Measurements from ENCODE around the gene HOXD11.

- no peak for TF ChIP-seq TAF1 (IDR thresholded peaks at IDR 0.05; ENCODE audit: borderline replicate concordance, low read depth, low read length)
- TF ChIP-seq POLR2A (IDR thresholded peaks at IDR 0.05; ENCODE audit: low read depth, low read length): no peak
Observed at GRCh38 chr2:176091329-176092258, 15.5 kb upstream of the HOXD11 start.

Measured in GM12892 (cell line).